ENCODE results near the gene ARF5.

The ARF5 gene

DNA sequence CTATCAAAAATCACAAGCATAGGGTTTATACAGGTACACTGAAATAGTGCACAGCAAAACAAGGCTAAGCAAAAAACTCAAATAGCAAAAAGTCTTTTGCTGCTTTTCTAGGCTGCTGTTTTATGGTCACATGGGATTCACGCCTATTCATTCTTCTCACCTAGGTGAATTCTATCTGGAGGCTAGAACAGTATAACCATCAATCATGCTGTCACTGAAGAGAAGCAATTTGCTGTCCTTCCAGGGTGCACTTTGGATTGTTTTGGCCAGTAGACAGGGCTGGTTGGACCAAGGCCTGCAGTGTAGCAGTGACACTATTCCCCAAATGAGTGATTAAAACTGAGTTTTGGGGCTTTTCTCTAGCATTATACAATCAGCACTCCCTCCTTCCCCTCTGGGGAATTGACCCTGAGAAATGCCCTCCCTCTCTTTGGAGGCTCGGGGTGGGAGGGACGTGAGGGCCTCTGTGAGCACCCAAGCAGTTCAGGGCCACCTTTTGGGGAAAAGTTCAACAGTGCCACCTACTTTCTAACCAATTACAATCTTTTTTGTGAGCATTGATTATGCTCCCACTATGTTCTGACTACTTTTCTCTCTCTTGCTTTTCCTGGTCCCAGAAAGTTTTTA is 47.6 kb downstream of the ARF5 start:
- no peak for DNase-seq (ENCODE audit: low read depth)

DNA sequence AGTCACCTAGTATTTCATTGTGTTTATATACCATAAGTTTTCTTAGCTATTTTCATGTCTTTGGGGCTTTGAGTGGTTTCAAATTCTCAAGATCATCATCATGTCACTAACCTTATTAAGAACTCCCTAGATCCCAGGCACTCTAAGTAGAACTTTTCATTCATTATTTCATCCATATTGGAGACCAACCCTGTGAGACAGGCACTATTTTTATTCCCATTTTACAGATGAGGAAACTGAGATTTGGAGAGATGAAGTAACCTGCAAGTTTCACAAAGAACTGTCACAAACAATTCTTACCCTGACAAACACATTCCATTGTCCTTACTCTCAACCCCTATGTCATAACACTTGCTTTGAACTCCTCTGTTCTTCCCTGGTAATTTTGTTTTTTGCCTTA is 50.0 kb downstream of the ARF5 start:
- no peak for DNase-seq (ENCODE audit: low read depth)

Measured in non-pigmented ciliary epithelial cell (primary cell).